Fibroblast of pulmonary artery (primary cell): ENCODE results near the gene GPR119.
"Not testable (repeated sequence)": the region's sequence is repeated elsewhere in the genome, so short reads cannot be mapped to it uniquely, and the experiment has no call there.

Experiments used
- DNase-seq: peaks from one replicate; pipeline ENCODE4 v3.0.0-alpha.2; 2010; ENCODE audit warnings: low read depth
- H3K4me3 ChIP-seq: replicated peaks from 2 replicates; pipeline ENCODE4 v1.5.1; 2011; ENCODE audit warnings: low read depth, mild to moderate bottlenecking, control low read depth, low read length, moderate library complexity
- CTCF ChIP-seq: IDR thresholded peaks from 2 replicates; pipeline ENCODE4 v1.5.1; 2011; ENCODE audit warnings: mild to moderate bottlenecking, control low read depth, low read length, inconsistent platforms; ENCODE audit errors: missing control alignments

Gene GPR119

DNA sequence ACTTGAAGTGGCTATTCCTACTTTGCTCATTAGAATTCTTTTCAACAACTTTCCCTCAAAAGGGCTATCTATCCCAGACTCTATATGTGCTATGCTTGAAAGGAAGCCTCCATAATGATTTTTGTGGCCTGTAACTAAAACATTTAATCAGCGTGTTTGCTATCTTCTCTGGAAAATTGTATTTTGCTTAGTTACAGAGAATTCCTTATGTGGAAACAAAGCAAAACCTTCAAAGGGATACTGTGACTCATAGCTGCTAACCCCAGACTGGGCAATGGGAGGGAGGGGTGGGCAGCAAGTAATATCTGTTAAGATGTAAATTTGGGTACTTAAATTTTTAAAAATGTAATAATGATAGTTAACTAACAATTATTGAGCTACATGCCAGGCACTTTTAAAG, 42.1 kb downstream of the GPR119 start:
- H3K4me3 ChIP-seq: no peak overlapping the region
- TF ChIP-seq CTCF: no peak
- DNase-seq: peak; percentile 22

DNA sequence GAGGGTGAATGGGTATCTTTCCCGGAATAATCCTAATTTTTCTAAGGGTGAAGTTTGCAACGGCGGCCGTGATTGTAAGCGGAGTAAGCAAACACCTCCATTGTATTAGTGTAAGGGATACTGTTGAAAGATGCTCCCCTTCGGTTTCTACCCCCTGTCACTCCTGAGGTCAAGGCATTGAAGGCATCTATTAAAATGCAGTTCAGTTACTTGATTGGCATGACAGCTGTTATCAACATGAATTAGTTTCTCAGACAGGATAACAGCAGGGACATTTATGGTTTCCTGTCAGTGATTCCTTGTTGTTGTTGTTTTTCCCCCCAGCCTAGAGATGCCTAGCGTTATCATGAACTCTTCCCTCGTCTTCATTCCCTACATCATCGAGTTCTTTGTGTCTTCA, 45.2 kb downstream of the GPR119 start:
- H3K4me3 ChIP-seq: peak overlapping the region; percentile 81
- DNase-seq: no peak
- TF ChIP-seq CTCF: no peak

DNA sequence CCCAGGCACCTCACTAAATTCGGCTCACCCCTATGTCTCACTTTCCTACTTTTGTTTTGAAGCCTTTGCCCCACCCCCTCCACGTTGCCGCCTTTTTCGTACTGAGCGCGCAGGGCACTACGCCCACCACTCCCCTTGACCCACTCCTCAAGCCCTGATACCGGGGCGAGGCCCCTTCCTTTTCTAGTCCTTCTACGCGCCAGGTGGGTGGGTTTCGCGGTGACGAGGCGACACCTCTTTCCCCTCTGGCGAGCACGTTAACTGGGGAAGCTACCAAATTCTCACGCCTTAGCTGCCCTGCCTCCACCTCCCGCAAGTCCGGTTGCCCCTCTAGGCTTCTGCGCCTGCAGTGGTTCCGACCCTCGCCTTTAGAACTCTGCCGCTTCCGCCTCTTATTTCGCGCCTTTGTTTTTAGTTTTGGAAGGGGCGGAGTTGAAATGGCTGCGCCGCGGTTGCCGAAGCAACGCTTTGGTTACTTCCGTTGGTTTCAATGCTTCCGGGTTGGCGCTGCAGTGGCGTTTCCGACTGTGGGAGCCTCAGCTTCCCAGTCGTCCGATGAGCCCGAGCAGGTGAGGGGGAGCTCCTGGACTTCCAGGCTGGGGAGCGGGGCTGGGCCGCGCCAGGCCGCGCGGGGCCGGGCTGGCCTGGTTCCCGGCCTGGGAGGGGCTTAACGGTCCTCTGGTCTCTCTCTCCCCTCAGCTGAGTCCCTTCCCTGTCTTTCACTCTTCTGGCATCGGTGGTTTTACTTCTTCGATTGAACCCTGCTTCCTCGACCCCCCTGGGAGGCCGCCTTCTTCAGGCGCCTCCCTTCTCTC, 45.9 kb downstream of the GPR119 start, which contains the start of gene SLC25A14:
TSS of gene SLC25A14 (plus strand) at position 512 of the 815 bp plus-strand sequence. CDS start 360 bp downstream, outside the sequence.
- H3K4me3 ChIP-seq: peak within 1 kb of the TSS; percentile 81
- no peak for TF ChIP-seq CTCF
- DNase-seq: peak; percentile 77

DNA sequence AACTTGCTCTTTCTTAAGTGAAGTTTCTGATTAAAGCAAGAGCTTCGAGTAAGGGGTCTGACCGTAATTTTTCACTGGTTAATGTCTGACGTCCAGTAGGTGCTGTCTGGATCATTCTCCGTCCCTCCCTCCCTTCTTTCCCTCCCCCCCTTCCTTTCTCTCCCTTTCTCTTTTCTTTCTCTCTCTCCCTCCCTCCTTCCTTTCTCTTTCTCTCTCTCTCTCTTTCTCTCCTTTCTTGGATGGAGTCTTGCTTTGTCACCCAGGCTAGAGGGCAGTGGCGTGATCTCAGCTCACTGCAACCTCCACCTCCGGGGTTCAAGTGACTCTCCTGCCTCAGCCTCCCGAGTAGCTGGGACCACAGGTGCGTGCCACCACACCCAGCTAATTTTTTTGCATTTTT, 46.6 kb downstream of the GPR119 start:
- H3K4me3 ChIP-seq: peak overlapping the region; percentile 81
- DNase-seq: not testable (repeated sequence)

- TF ChIP-seq CTCF: no peak
- no peak for DNase-seq
- H3K4me3 ChIP-seq: no peak overlapping the region
These were observed 48.9 kb downstream of the GPR119 start for GRCh38 chrX:130336531-130336930.
